ENCODE data around the gene NCS1.

DNA sequence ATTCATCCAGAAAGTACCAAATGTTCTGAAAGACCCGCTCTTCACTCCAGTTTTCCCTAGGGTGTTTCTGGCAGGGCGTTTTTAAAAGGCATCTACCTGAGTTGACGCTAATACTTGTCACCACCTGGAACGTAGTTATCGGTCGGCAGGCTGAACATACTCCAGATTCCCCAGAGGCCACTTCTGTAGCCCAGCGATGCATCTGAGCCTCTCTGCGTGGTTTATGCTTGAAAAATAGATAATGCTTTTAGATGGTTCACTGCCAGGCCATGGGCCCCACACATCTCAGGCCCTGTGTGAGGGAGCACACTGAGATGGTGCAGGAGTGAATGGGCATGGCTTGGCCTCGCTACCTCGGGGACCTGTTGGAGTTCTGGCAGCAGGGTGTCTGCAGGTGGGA is 33.0 kb upstream of the NCS1 start:
- TF ChIP-seq GATA2 (IDR thresholded peaks at IDR 0.05; ENCODE audit: low read depth, low read length) (no peak), GATA3 (IDR thresholded peaks at IDR 0.05; ENCODE audit: low read depth, low read length) (no peak)

Data from SH-SY5Y (cell line).